Mammary epithelial cell (primary cell): ENCODE data around the gene COG5.

Experiments used
- CTCF ChIP-seq, 2 donors: IDR thresholded peaks in 1 of 2; conservative IDR thresholded peaks in 1 of 2; 2 replicates each; pipeline ENCODE4 v1.5.1; 2011 to 2012; ENCODE audit warnings: inconsistent platforms in 2 of 2, low read length in 2 of 2, mild to moderate bottlenecking in 2 of 2, control low read depth in 1 of 2, low read depth in 1 of 2; ENCODE audit not compliant: insufficient read depth in 1 of 2; ENCODE audit errors: extremely low read depth in 1 of 2
- EZH2 ChIP-seq: IDR thresholded peaks from 2 replicates; pipeline ENCODE4 v1.6.1; 2012; ENCODE audit warnings: low read length, inconsistent platforms, borderline replicate concordance

- no peak for TF ChIP-seq EZH2
- TF ChIP-seq CTCF (conservative IDR thresholded peaks at IDR 0.05 in 1 of 2, IDR thresholded peaks at IDR 0.05 in 1 of 2; ENCODE audit: extremely low read depth in 1 of 2, insufficient read depth in 1 of 2, low read depth in 1 of 2, low read length in 2 of 2), result no peak
Observed at GRCh38 chr7:107327986-107328569, 235.6 kb downstream of the COG5 start.
